Frontal cortex (tissue), 4 donors: Measurements from ENCODE around the gene SLC39A2. TPM values are rescaled to one million over a fixed set of nuclear protein-coding genes. Genes with fewer than 3 reads are reported as not detected.
"Not testable (repeated sequence)": the region's sequence is repeated elsewhere in the genome, so short reads cannot be mapped to it uniquely, and the experiment has no call there.

ENCODE experiments used
- DNase-seq, 2 donors: peaks; one replicate each; pipeline ENCODE4 v3.0.0; 2012; ENCODE audit warnings: low spot score in 2 of 2
- FAIRE-seq: peaks from 2 replicates; lab custom pipeline; 2012; peaks lifted over from hg19 to GRCh38; lab: Jason Lieb, UNC
- total RNA-seq: library from RNA; depleted of rRNA; stranded (reverse); fragments of >200 nt; gene quantifications from one replicate; pipeline ENCODE4 v1.2.3, GENCODE V29; 2014
- donor health status: control.
- donor health status: control.
- donor health status: control.

The SLC39A2 gene
- total RNA-seq: not detected

DNA sequence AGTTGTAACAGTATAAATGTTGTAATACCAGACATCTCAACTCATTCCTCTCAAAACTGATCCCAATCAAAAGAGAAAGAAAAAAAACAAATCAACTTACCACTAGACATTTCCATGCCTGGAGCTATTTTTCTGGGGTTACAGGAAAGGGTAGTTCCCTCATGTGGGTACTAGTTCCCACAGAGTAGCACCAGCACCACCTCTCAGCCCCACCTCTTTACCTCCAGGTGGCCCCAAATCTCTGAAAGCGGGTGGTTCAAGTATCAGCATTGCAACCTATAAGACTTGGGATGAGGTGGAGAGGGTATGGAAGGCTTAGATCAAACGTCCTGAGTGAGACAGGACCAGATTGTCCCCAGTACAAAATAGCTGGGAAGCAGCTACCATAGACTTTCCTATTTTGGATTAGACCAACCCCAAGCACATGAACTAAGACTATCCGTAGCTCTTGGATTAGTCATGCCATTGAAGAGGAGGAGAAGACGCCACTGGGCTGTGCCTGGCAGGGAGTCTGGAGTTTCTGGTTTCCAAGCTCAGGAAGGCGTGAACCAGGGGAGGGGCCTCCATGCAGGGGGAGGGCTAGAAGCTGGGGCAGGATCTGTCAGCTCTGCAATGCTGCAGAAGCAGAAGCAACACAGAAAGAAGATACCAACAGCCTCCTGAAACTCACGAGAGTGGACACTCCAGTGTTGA is at the start of gene SLC39A2:
SLC39A2 (plus strand) TSS at position 620 of the 693 bp plus-strand sequence. CDS start 154 bp downstream, outside the sequence.
- FAIRE-seq (no peak), DNase-seq (no peak)

DNA sequence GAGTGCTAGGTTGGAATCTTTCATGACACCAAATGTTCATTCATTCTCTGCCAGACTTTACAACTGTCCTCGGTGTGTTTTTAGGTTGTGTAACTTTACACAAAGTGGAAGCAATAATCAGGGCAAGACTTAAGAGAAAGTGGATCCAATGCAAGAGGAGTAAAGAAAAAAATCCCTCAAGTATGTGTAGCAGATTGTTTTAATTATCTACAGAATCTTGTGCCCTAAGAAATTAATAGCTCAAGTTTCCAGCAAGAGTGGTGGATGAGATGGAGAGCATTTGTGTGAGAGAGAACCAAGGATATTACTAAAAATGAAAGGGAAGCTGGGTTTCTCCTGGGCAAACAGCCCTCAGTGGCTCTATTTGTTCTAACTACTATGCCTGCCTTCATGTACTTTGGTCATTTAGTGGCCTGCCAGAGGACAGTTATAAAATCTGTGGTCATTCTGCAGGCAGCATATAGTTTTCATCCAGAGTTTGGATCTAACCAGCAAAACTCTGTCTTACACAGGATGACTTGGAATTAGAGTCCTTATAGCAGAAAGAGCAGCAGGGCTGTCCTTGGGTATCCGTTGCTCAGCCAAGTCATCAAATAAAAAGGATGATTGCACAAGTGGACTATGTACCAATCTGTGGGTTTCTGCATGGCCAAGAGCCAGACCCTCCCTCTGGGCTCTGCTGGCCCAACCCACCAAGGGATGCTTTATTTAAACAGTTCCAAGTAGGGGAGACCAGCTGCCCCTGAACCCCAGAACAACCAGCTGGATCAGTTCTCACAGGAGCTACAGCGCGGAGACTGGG is 44.2 kb upstream of the SLC39A2 start, which contains the start of gene RNASE2:
RNASE2 (plus strand) TSS at position 752 of the 802 bp plus-strand sequence. CDS start 285 bp downstream, outside the sequence.
- FAIRE-seq, DNase-seq: not testable (repeated sequence)

DNA sequence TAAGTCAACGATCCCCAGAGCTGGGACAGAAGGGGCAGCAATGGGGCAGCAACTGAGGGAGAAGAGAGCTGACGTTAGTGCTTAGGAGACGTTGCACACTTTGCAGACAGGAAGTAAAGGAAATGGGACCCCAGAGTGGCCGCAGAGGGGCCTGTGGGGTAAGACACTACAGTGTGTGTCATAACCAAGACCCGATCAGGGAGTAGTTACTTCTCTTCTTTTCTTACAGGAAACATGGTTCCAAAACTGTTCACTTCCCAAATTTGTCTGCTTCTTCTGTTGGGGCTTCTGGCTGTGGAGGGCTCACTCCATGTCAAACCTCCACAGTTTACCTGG is 43.6 kb upstream of the SLC39A2 start:
- not testable (repeated sequence) for FAIRE-seq, DNase-seq

- DNase-seq (no peak), FAIRE-seq (no peak)
These were observed 42.6 kb upstream of the SLC39A2 start for GRCh38 chr14:20956376-20956976.

- not testable (repeated sequence) for FAIRE-seq, DNase-seq
These were observed 40.1 kb upstream of the SLC39A2 start for GRCh38 chr14:20958946-20959345.

GRCh38 chr14:20969336-20969735 is 29.8 kb upstream of the SLC39A2 start:
- DNase-seq (no peak), FAIRE-seq (no peak)

DNA sequence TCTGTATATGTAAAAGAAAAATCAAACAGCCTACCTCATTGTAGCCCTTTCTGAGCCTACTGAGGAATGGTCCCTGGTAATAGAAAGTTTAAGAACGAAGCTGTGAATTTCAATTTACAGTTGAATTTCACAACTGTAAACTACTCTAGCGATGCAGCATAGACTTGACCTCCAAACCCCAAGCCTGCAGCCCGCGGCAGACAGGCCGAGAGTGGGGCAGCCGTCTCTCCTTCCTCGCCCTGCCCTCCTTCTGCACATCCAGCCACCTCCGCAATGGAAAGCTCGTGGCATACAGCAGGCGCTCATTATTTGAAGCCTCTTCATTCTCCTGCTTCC is 28.5 kb upstream of the SLC39A2 start:
- DNase-seq: no peak
- FAIRE-seq: no peak

GRCh38 chr14:20970983-20971704 is 27.9 kb upstream of the SLC39A2 start:
- peak; percentile 63 to 84 for DNase-seq
- no peak for FAIRE-seq

DNA sequence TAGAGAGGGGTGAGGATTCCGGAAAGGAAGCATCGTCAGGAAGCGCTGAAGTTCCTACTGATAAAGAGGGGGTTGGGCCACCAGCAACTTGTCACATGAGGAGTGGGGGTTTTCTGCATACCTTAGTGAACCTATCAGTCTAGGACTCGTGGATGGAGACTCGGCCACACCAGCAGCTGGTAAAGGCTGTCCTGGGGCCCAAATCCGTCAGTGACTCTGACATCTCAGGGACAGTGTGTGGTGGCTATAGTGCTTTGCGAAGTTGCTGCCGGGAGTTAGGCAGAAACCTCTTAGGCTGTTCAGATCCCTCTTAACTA is 27.4 kb upstream of the SLC39A2 start:
- DNase-seq (no peak), FAIRE-seq (no peak)

- FAIRE-seq: no peak
These were observed 25.6 kb upstream of the SLC39A2 start for GRCh38 chr14:20973501-20973900.

DNA sequence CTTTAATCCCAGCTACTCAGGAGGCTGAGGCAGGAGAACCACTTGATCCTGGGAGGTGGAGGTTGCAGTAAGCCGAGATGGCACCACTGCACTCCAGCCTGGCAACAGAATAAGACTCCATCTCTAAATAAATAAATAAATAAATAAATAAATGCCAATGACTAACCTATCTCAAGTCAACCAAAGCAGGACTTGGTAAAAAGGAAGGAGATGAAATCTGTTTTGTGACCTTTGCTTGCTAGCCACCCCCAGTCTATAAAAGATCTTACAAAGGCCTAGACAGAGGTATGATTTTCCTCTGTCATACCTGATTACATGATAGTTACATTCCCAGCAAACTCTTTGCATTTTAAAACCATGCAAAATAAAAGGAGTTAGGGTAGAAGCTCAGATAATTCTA is 22.8 kb upstream of the SLC39A2 start:
- no peak for DNase-seq
- FAIRE-seq: no peak

More at GRCh38 chr14:20973501-20973900, 25.6 kb upstream of the SLC39A2 start:
- no peak for DNase-seq

DNA sequence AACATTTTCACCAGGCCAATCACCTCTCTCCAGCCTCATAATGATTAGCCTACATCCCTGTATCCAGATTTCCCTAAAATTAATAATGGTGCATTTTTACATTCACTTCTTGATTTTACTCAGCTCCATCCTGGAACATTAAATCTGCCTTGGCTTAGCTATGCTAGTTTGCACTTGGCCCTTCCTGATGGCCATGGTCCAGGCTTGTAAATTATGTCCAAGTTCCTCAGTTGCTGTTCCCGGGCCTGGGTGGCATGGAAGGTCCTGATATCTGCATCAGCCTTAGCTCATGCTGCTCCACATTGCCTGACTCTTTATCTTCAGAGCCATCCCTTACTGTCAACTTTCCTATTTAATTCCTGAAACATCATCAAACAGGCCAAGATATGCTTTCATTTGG is 20.4 kb upstream of the SLC39A2 start:
- no peak for FAIRE-seq
- no peak for DNase-seq

DNA sequence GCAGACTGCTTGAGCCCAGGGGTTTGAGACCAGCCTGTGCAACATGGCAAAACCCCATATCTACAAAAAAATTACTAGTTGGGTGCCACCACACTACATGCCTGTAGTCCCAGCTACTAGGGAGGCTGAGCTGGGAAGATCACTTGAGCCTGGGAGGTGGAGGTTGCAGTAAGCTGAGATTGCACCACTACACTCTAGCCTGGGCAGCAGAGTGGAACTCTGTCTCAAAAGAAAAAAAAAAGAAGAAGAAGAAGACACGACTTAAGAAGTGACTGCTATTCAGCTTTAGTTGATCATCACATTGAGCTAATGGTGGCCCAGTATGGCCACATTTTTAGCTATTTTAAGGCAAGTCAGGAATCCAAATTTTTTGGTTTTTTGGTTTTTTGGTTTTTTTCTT is 18.2 kb upstream of the SLC39A2 start:
- no peak for FAIRE-seq

GRCh38 chr14:20982646-20983369 is 16.3 kb upstream of the SLC39A2 start:
- FAIRE-seq: no peak

More for the DNA sequence above, 18.2 kb upstream of the SLC39A2 start:
- DNase-seq: no peak

GRCh38 chr14:20985650-20986049 is 13.4 kb upstream of the SLC39A2 start:
- FAIRE-seq, DNase-seq: not testable (repeated sequence)

More at GRCh38 chr14:20982646-20983369, 16.3 kb upstream of the SLC39A2 start:
- DNase-seq: no peak

- no peak for FAIRE-seq
- DNase-seq: no peak
These were observed 12.3 kb upstream of the SLC39A2 start for GRCh38 chr14:20986811-20987210.

GRCh38 chr14:20988717-20989470 is 10.2 kb upstream of the SLC39A2 start:
- FAIRE-seq (no peak), DNase-seq (no peak)

- FAIRE-seq: no peak
- no peak for DNase-seq
These were observed 9.7 kb upstream of the SLC39A2 start for GRCh38 chr14:20989471-20989786.
